Measurements from ENCODE around the gene KRTAP19-2.

DNA sequence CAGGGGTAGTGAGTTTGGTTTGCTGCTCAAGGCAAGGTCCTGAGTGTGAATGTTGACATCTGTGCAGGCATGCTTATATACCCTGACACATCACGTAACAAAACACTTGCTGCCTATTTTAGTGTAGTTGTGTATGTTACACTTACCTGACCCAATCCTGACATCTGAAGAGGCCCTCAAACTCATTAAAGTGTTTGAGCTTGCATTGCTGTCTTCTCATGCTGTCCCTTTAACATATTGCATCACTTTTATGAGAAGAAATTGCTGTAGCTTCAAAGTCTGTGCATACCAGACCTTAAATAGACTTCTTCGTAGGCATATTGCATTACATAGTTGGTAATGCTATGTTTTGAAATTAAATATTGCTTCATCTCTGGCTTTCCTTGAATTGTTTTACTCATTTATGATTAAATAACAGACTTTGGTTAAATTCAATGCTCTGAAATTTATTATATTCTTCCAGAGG is 4.8 kb upstream of the KRTAP19-2 start, which contains the start of gene KRTAP19-3:
- TF ChIP-seq POLR2A (IDR thresholded peaks at IDR 0.05; ENCODE audit: low read depth, low read length) (no peak), POLR2AphosphoS5 (IDR thresholded peaks at IDR 0.05; ENCODE audit: low read depth, low read length) (no peak)
